H1 (cell line): ENCODE results near the gene ARHGEF10L. TPM values are rescaled to one million over a fixed set of nuclear protein-coding genes. Genes with fewer than 3 reads are reported as not detected.

Experiments used
- BRCA1 ChIP-seq: IDR thresholded peaks from 2 replicates; pipeline ENCODE4 v1.6.1; 2012; ENCODE audit warnings: low read depth, low read length, improper control_type of control experiment
- KDM1A ChIP-seq: fragments of 200-600, 300-600 bp; sonication (generic); IDR thresholded peaks from 2 replicates; pipeline ENCODE4 v1.7.1; 2016; ENCODE audit warnings: mild to moderate bottlenecking, low read length, borderline replicate concordance
- polyA plus RNA-seq, 7 experiments: library from polyadenylated mRNA; depleted of rRNA in 3 of 7; stranded (reverse) in 5 of 7; unstranded in 2 of 7; fragments of >200 nt in 5 of 7; fragments of 200-250 nt in 2 of 7; gene quantifications; 1 replicate in 5 of 7; 2 replicates in 1 of 7; 4 replicates in 1 of 7; pipeline versions ENCODE4 v1.2.1 to v1.2.3, GENCODE V29; 2011 to 2013; ENCODE audit warnings: missing spikeins in 2 of 7, mixed read lengths in 2 of 7
- total RNA-seq: library from RNA; stranded (reverse); fragmentation: NEBNext Ultra II Directional; extraction: Animal tissue kit (Norgen Biotek cat#: 25700); gene quantifications from 2 replicates; pipeline ENCODE4 v1.2.1, GENCODE V29; 2021

Gene ARHGEF10L
- total and polyA plus RNA-seq, 2 of the 8 experiments (the other 6 are each of a cell fraction or from before 2014, with no cell fraction given): 33.6 to 39.6 TPM

DNA sequence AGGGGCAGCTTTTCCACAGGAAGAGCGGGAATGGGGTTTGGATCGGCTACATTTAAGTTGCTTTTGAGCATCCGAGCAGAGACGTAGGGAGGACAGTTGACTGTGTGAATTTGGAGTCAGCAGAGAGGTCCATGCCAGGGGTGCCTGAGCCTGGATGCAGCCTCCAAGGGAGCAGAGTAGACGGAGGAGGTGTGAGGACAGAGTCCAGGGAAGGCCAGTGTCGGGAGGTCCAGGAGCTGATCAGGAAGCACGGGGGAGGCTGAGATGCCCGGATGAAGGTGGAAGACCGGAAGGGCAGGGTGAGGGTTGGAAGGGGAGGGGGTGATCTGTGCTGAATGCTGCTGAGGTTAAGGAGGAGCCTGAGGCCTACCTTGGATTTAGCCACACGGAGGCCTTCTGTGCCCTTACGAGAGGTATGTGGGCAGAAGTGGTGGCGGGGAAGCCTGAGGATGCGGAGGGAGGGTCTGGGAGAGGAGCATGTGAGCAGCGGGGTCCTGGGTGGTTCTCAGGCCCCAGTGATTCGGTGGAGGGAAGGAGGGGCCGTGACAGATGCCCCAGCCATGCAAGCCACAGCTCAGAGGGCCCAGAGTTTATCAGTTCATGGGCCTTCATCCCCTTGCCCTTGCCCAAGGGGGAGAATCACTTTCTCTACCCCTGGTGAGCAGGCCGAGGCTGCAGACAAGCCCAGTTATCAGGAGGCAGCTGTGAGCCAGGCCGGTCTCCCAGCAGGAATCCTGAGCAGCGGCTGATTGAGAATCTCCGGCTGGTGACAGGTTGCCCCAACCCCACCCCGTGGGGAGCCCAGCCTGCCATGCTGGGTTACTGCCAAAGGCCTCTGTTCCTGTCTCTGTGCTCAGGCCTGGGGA, 161.7 kb downstream of the ARHGEF10L start (continued):
- TF ChIP-seq KDM1A (no peak), BRCA1 (no peak)
